A549 (cell line): ENCODE data around the gene ARHGAP30. TPM values are rescaled to one million over a fixed set of nuclear protein-coding genes. Genes with fewer than 3 reads are reported as not detected.

ENCODE experiments used
- ATAC-seq, 2 experiments: fragments of 200-7000 bp in 1 of 2; fragments of >200 bp in 1 of 2; cut with Nextera tagmentation in 1 of 2; cut with Tn5 transposase in 1 of 2; 3 replicates each; pipeline versions ENCODE4 v1.8.0 to v1.9.1; 2018 to 2020; ENCODE audit warnings: mild to moderate bottlenecking in 1 of 2, moderate library complexity in 1 of 2
- CTCF ChIA-PET: fragments of 300-600 bp; sonication (Branson Sonifier 250); formaldehyde crosslinking; extraction: SDS; loops from one replicate; lab custom pipeline; 2021; ENCODE audit warnings: antibody characterized with exemption, inconsistent platforms; lab: Yijun Ruan, JAX
- POLR2A ChIA-PET: fragments of 350-600 bp; formaldehyde crosslinking; extraction: SDS; loops from one replicate; lab custom pipeline; 2021; ENCODE audit warnings: antibody characterized with exemption, inconsistent platforms; lab: Yijun Ruan, JAX
- DNase-seq, 2 experiments: peaks; one replicate each; pipeline versions ENCODE4 v3.0.0 to v3.0.0-alpha.2; 2011 to 2016; ENCODE audit warnings: low read depth in 1 of 2, low spot score in 1 of 2
- FAIRE-seq: peaks from 2 replicates; lab custom pipeline; 2011; peaks lifted over from hg19 to GRCh38; lab: Jason Lieb, UNC
- H3K27ac ChIP-seq, 2 experiments: fragments of >200 bp; sonication (Bioruptor Twin); formaldehyde crosslinking; 3 replicates each; pipeline ENCODE4 v1.5.1; 2016 to 2017
- H3K4me1 ChIP-seq: fragments of >200 bp; sonication (Bioruptor Twin); formaldehyde crosslinking; 3 replicates; pipeline ENCODE4 v1.6.1; 2016
- H3K4me2 ChIP-seq: fragments of >200 bp; sonication (Bioruptor Twin); formaldehyde crosslinking; 3 replicates; pipeline ENCODE4 v1.6.1; 2016
- H3K4me3 ChIP-seq: fragments of >200 bp; sonication (Bioruptor Twin); formaldehyde crosslinking; 3 replicates; pipeline ENCODE4 v1.5.1; 2016
- H3K9me3 ChIP-seq: fragments of >200 bp; sonication (Bioruptor Twin); formaldehyde crosslinking; 3 replicates; pipeline ENCODE4 v1.6.1; 2016
- ATOH8 ChIP-seq: fragments of 250-450 bp; sonication (Bioruptor Pico); IDR thresholded peaks from 2 replicates; pipeline ENCODE4 v1.5.0; 2020; ENCODE audit warnings: low read depth, mild to moderate bottlenecking, moderate library complexity
- CBX8 ChIP-seq: fragments of 200-600 bp; sonication (generic); IDR thresholded peaks from 2 replicates; pipeline ENCODE4 v1.6.1; 2016
- CEBPB ChIP-seq, 2 experiments: fragments of >200 bp in 1 of 2; sonication (Bioruptor Twin) in 1 of 2; formaldehyde crosslinking in 1 of 2; IDR thresholded peaks; 2 replicates each; pipeline ENCODE4 v1.6.1; 2012 to 2016
- CTCF ChIP-seq: fragments of >200 bp; sonication (Bioruptor Twin); formaldehyde crosslinking; IDR thresholded peaks from 3 replicates; pipeline ENCODE4 v1.5.1; 2016
- E2F6 ChIP-seq: IDR thresholded peaks from 2 replicates; pipeline ENCODE4 v1.6.1; 2012; ENCODE audit warnings: low read depth, borderline replicate concordance
- EHF ChIP-seq: fragments of 250-450 bp; sonication (Bioruptor Pico); IDR thresholded peaks from 2 replicates; pipeline ENCODE4 v1.5.0; 2020; ENCODE audit warnings: mild to moderate bottlenecking
- FOSL2 ChIP-seq, 2 experiments: fragments of 450-650 bp in 1 of 2; fragments of >200 bp in 1 of 2; sonication (Bioruptor Twin) in 1 of 2; formaldehyde crosslinking; IDR thresholded peaks; 2 replicates each; pipeline versions ENCODE4 v1.5.0 to v1.6.1; 2016 to 2020; ENCODE audit warnings: mild to moderate bottlenecking in 1 of 2, moderate library complexity in 1 of 2
- GATA3 ChIP-seq: IDR thresholded peaks from 2 replicates; pipeline ENCODE4 v1.6.1; 2012; ENCODE audit warnings: borderline replicate concordance
- HMGXB4 ChIP-seq: fragments of 250-450 bp; sonication (Bioruptor Pico); IDR thresholded peaks from 2 replicates; pipeline ENCODE4 v1.5.0; 2021; ENCODE audit warnings: mild to moderate bottlenecking, moderate library complexity, borderline replicate concordance
- KDM1A ChIP-seq: fragments of 200-600 bp; sonication (generic); IDR thresholded peaks from 2 replicates; pipeline ENCODE4 v1.6.1; 2016; ENCODE audit warnings: low read depth, mild to moderate bottlenecking
- MYC ChIP-seq: IDR thresholded peaks from 2 replicates; pipeline ENCODE4 v1.6.1; 2012; ENCODE audit warnings: mild to moderate bottlenecking, inconsistent platforms, low read length, improper control_type of control experiment, borderline replicate concordance
- NPAS2 ChIP-seq: fragments of 250-450 bp; sonication (Bioruptor Pico); IDR thresholded peaks from 2 replicates; pipeline ENCODE4 v1.8.0; 2022; ENCODE audit warnings: mild to moderate bottlenecking, moderate library complexity, borderline replicate concordance
- RAD21 ChIP-seq, 2 experiments: fragments of >200 bp in 1 of 2; sonication (Bioruptor Twin) in 1 of 2; formaldehyde crosslinking in 1 of 2; IDR thresholded peaks in 1 of 2; conservative IDR thresholded peaks in 1 of 2; 2 replicates in 1 of 2; 3 replicates in 1 of 2; pipeline ENCODE4 v1.6.1; 2012 to 2018; ENCODE audit warnings: inconsistent platforms in 1 of 2
- REST ChIP-seq: fragments of 200-600 bp; sonication (generic); IDR thresholded peaks from 2 replicates; pipeline ENCODE4 v1.6.1; 2016; ENCODE audit warnings: antibody characterized with exemption, mild to moderate bottlenecking, moderate library complexity
- RNF2 ChIP-seq: fragments of 200-600 bp; sonication (generic); IDR thresholded peaks from 2 replicates; pipeline ENCODE4 v1.6.1; 2016; ENCODE audit warnings: low read depth, mild to moderate bottlenecking, antibody characterized with exemption, moderate library complexity, borderline replicate concordance
- SMC3 ChIP-seq: fragments of >200 bp; sonication (Bioruptor Twin); formaldehyde crosslinking; IDR thresholded peaks from 3 replicates; pipeline ENCODE4 v1.6.1; 2018; ENCODE audit warnings: inconsistent platforms
- TFCP2L1 ChIP-seq: fragments of 250-450 bp; sonication (Bioruptor Pico); IDR thresholded peaks from 2 replicates; pipeline ENCODE4 v1.5.0; 2021; ENCODE audit warnings: mild to moderate bottlenecking
- TP53 ChIP-seq: fragments of 250-450 bp; sonication (Bioruptor Pico); IDR thresholded peaks from 2 replicates; pipeline ENCODE4 v1.5.0; 2021; ENCODE audit warnings: mild to moderate bottlenecking, moderate library complexity
- WGBS: methylation state at CpG from one replicate; pipeline ENCODE4 v1.1.6; 2017; ENCODE audit errors: missing lambda C conversion rate; 5-methylcytosine and 5-hydroxymethylcytosine counted together
- polyA plus RNA-seq, 4 experiments: library from polyadenylated mRNA; depleted of rRNA in 3 of 4; stranded (reverse); fragments of >200 nt; fragmentation: RNase III in 1 of 4; extraction: RNeasy Plus Mini Kit Qiagen cat#74134 plus additional on column Dnase treatment in 1 of 4; gene quantifications; 2 replicates in 3 of 4; 3 replicates in 1 of 4; pipeline ENCODE4 v1.2.3, GENCODE V29; 2011 to 2017

The ARHGAP30 gene
- polyA plus RNA-seq, 2 of the 4 experiments (the other 2 are of a cell fraction): 0.06 to 0.13 TPM

GRCh38 chr1:161038523-161039153, 31.1 kb downstream of the ARHGAP30 start, which contains the start of gene TSTD1:
Gene TSTD1 (minus strand): TSS chr1:161038964. CDS start chr1:161038889, 75 bp downstream.
- Histone ChIP-seq H3K4me1 (no peaks in the 10 kb centered on the region), H3K9me3 (no peaks in the 10 kb centered on the region), H3K4me2 (no peak within 1 kb of the TSS), H3K4me3 (no peak within 1 kb of the TSS), H3K27ac (no peak within 1 kb of the TSS)
- DNase-seq (no peak), ATAC-seq (no peak), FAIRE-seq (no peak)
- TF ChIP-seq KDM1A (no peak), TP53 (CRISPR knock-in tag) (no peak), MYC (no peak), GATA3 (no peak), ATOH8 (no peak), TFCP2L1 (CRISPR knock-in tag) (no peak), RNF2 (no peak), CTCF (no peak), NPAS2 (no peak), FOSL2 (IDR thresholded peaks at IDR 0.05) (no peak), FOSL2 (CRISPR knock-in tag; IDR thresholded peaks at IDR 0.05) (no peak), E2F6 (no peak), RAD21 (conservative IDR thresholded peaks at IDR 0.05 in 1 of 2, IDR thresholded peaks at IDR 0.05 in 1 of 2) (no peak), SMC3 (no peak), CEBPB (IDR thresholded peaks at IDR 0.05) (no peak), REST (no peak), EHF (CRISPR knock-in tag) (no peak), HMGXB4 (CRISPR knock-in tag) (no peak), CBX8 (no peak)
- ChIA-PET POLR2A (interaction anchor here (0.8 to 1.3 kb wide), 2 partner anchors 17 to 41 kb away, joined by 5 to 10 read pairs; partner anchors contain the start of gene F11R), CTCF (interaction anchor here (0.7 to 1.7 kb wide), 4 partner anchors 33 to 51 kb away, joined by 3 to 7 read pairs (median 3); no protein-coding TSS in a partner anchor)
- WGBS: 95% methylated on average over 48 of the region's 54 CpGs
